Caco-2 (cell line): Measurements from ENCODE around the gene SPSB4. TPM values are rescaled to one million over a fixed set of nuclear protein-coding genes. Genes with fewer than 3 reads are reported as not detected.

Experiments used
- BruUV-seq: library from RNA; stranded (reverse); fragments of 400-500 nt; replicated peaks from 2 replicates; lab custom pipeline; 2021; lab: Mats Ljungman, UMichigan
- CTCF ChIA-PET: fragments of 300-600 bp; sonication (Branson Sonifier 250); formaldehyde crosslinking; loops from one replicate; lab custom pipeline; 2022; ENCODE audit warnings: antibody characterized with exemption; lab: Charles Lee
- POLR2A ChIA-PET: fragments of 300-600 bp; sonication (Branson Sonifier 250); formaldehyde crosslinking; loops from one replicate; lab custom pipeline; 2022; ENCODE audit warnings: antibody characterized with exemption; lab: Charles Lee
- DNase-seq, 2 experiments: peaks; one replicate each; pipeline versions ENCODE4 v3.0.0 to v3.0.0-alpha.2; 2020 to 2022
- H3K27me3 ChIP-seq: replicated peaks from 2 replicates; pipeline ENCODE4 v1.6.0; 2011; ENCODE audit warnings: low read length; ENCODE audit not compliant: control insufficient read depth, insufficient read depth
- H3K36me3 ChIP-seq: 2 replicates; pipeline ENCODE4 v1.5.1; 2011; ENCODE audit warnings: low read length; ENCODE audit not compliant: control insufficient read depth, insufficient read depth
- H3K4me1 ChIP-seq: fragments of 250-450 bp; sonication (Bioruptor Pico); 2 replicates; pipeline ENCODE4 v1.5.1; 2020; ENCODE audit warnings: mild to moderate bottlenecking
- H3K4me3 ChIP-seq: 2 replicates; pipeline ENCODE4 v1.5.1; 2011; ENCODE audit warnings: low read depth, mild to moderate bottlenecking, control low read depth, low read length
- H3K9me3 ChIP-seq: fragments of 250-450 bp; sonication (Bioruptor Pico); 2 replicates; pipeline ENCODE4 v1.5.1; 2020; ENCODE audit warnings: mild to moderate bottlenecking, moderate library complexity
- H3K27ac Mint-ChIP-seq: one replicate; pipeline ENCODE4 v1.8.0; 2022; ENCODE audit warnings: mixed read lengths; ENCODE audit not compliant: unreplicated experiment
- H3K27me3 Mint-ChIP-seq: one replicate; pipeline ENCODE4 v1.8.0; 2022; ENCODE audit warnings: mixed read lengths; ENCODE audit not compliant: insufficient read depth, unreplicated experiment
- H3K36me3 Mint-ChIP-seq: one replicate; pipeline ENCODE4 v1.8.0; 2022; ENCODE audit warnings: mild to moderate bottlenecking, mixed read lengths; ENCODE audit not compliant: insufficient read depth, unreplicated experiment
- H3K4me1 Mint-ChIP-seq: one replicate; pipeline ENCODE4 v1.8.0; 2022; ENCODE audit warnings: low read depth, mixed read lengths; ENCODE audit not compliant: unreplicated experiment
- H3K4me3 Mint-ChIP-seq: one replicate; pipeline ENCODE4 v1.8.0; 2022; ENCODE audit warnings: mild to moderate bottlenecking, moderate library complexity, mixed read lengths; ENCODE audit not compliant: unreplicated experiment
- H3K9me3 Mint-ChIP-seq: one replicate; pipeline ENCODE4 v1.8.0; 2022; ENCODE audit warnings: mixed read lengths; ENCODE audit not compliant: unreplicated experiment
- intact Hi-C: fragments of 100-400 bp; cut with micrococcal nuclease; formaldehyde crosslinking; loops from one replicate; pipeline ENCODE4 v1.10.0; 2022; ENCODE audit not compliant: unreplicated experiment
- total RNA-seq: library from RNA; stranded (reverse); gene quantifications from 2 replicates; pipeline ENCODE4 v1.2.3, GENCODE V29; 2022
- TF ChIP-seq, protein P1 (sequence below), 2 experiments: fragments of 200-600 bp in 1 of 2; IDR thresholded peaks; 1 replicate in 1 of 2; 2 replicates in 1 of 2; pipeline versions ENCODE4 v1.5.1 to v1.8.0; 2011 to 2022; ENCODE audit warnings: antibody characterized with exemption in 1 of 2, control low read depth in 1 of 2, inconsistent platforms in 1 of 2, low read depth in 1 of 2, low read length in 1 of 2, mild to moderate bottlenecking in 1 of 2, moderate library complexity in 1 of 2; ENCODE audit not compliant: insufficient read depth in 1 of 2, severe bottlenecking in 1 of 2, unreplicated experiment in 1 of 2

SPSB4 gene
- total RNA-seq, 1 experiment from 2014 or later, result not detected

DNA sequence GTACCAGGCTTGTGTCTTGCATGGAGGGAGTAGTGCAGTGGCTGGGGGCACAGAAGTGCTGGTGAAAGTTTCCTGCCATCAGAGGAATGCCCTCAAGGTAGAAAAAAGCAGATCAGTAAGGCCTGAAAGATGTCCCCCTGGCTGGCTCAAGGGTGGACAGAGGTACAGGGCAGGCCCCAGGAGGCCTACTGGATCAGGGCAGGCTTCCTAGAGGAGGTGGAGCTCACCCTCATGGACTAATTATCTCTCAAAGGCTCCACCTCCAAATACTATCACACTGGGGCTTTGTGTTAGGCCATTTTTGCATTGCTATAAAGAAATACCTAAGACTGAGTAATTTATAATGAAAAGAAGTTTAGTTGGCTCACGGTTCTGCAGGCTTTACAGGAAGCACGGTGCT, 7.8 kb downstream of the SPSB4 start:
- Histone ChIP-seq H3K27me3 (no peaks in the 10 kb centered on the region), H3K4me3 (no peak overlapping the region), H3K9me3 (no peaks in the 10 kb centered on the region), H3K4me1 (no peaks in the 10 kb centered on the region), H3K36me3 (no peaks in the 10 kb centered on the region)
- POLR2A ChIA-PET, result no interaction called here
- Mint-ChIP-seq H3K27ac (no peak overlapping the region), H3K4me1 (no peaks in the 10 kb centered on the region), H3K9me3 (no peaks in the 10 kb centered on the region), H3K36me3 (no peaks in the 10 kb centered on the region), H3K27me3 (peaks cover 4% of the 10 kb centered on the region), H3K4me3 (no peak overlapping the region)
- BruUV-seq, result no TSS peak
- DNase-seq, result no peak
- intact Hi-C loops, result no loop called here
- TF ChIP-seq, protein P1, sequence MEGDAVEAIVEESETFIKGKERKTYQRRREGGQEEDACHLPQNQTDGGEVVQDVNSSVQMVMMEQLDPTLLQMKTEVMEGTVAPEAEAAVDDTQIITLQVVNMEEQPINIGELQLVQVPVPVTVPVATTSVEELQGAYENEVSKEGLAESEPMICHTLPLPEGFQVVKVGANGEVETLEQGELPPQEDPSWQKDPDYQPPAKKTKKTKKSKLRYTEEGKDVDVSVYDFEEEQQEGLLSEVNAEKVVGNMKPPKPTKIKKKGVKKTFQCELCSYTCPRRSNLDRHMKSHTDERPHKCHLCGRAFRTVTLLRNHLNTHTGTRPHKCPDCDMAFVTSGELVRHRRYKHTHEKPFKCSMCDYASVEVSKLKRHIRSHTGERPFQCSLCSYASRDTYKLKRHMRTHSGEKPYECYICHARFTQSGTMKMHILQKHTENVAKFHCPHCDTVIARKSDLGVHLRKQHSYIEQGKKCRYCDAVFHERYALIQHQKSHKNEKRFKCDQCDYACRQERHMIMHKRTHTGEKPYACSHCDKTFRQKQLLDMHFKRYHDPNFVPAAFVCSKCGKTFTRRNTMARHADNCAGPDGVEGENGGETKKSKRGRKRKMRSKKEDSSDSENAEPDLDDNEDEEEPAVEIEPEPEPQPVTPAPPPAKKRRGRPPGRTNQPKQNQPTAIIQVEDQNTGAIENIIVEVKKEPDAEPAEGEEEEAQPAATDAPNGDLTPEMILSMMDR (IDR thresholded peaks at IDR 0.05; ENCODE audit: insufficient read depth in 1 of 2, low read depth in 1 of 2, low read length in 1 of 2, severe bottlenecking in 1 of 2, unreplicated experiment in 1 of 2), result no peak
- CTCF ChIA-PET, result interaction anchor here (0.7 kb wide), 1 partner anchor 1788 kb away, joined by 3 read pairs; no protein-coding TSS in a partner anchor

DNA sequence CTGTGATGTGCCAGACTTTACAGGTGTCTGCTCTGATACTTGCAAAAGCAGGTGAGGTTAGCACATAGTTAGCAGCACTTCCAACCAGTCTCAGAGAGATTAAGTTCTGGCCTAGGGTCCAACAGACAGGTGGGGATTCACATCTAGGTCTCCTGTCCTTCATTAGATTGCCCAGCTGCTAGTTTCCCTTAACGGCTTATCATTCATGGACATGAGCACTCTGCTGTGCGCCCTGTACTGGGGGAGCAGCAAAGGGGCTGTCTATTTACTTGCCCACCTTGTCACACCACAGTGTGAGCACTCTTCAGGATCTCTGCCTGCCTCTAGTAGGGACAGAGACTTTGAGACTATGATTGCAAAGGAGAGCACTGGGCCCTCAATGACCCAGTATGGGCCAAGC, 8.7 kb downstream of the SPSB4 start:
- H3K4me3 ChIP-seq, result no peak overlapping the region
- TF ChIP-seq, protein P1 (IDR thresholded peaks at IDR 0.05; ENCODE audit: insufficient read depth in 1 of 2, low read depth in 1 of 2, low read length in 1 of 2, severe bottlenecking in 1 of 2, unreplicated experiment in 1 of 2), result no peak
- H3K27me3 Mint-ChIP-seq, result peaks cover 4% of the 10 kb centered on the region
- no peaks in the 10 kb centered on the region for H3K36me3 Mint-ChIP-seq
- intact Hi-C loops, result loop anchor here (5.0 kb wide), 1 partner anchor 47 kb away; no protein-coding TSS in a partner anchor
- no peak overlapping the region for H3K4me3 Mint-ChIP-seq
- H3K9me3 Mint-ChIP-seq, result no peaks in the 10 kb centered on the region
- POLR2A ChIA-PET, result no interaction called here
- no peak for DNase-seq
- no peaks in the 10 kb centered on the region for H3K36me3 ChIP-seq
- no peak overlapping the region for H3K27ac Mint-ChIP-seq
- no peaks in the 10 kb centered on the region for H3K4me1 Mint-ChIP-seq
- no peaks in the 10 kb centered on the region for H3K27me3 ChIP-seq
- CTCF ChIA-PET, result no interaction called here
- no peaks in the 10 kb centered on the region for H3K9me3 ChIP-seq
- BruUV-seq, result no TSS peak
- no peaks in the 10 kb centered on the region for H3K4me1 ChIP-seq

DNA sequence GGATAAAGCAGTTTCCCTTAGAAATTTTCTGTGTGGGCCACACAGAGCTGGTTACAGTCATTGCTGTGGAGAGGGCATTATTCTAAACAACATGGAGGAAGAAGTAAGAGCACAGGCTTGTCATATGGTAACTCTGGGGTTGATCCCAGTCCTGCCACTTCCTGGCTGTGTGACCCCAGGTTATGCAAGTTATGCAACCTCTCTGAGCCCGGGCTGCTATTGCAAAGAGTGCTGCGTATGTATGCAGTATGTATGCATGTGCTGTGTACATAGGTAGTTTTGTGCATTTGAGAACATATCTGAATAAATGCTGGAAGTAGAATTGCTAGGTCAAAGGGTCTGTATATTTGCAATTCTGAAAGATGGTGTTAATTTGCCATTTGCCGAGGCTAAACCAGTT, 9.2 kb downstream of the SPSB4 start:
- no peak overlapping the region for H3K4me3 ChIP-seq
- no peak for DNase-seq
- TF ChIP-seq, protein P1 (IDR thresholded peaks at IDR 0.05; ENCODE audit: insufficient read depth in 1 of 2, low read depth in 1 of 2, low read length in 1 of 2, severe bottlenecking in 1 of 2, unreplicated experiment in 1 of 2), result no peak
- no peaks in the 10 kb centered on the region for H3K27me3 Mint-ChIP-seq
- no peaks in the 10 kb centered on the region for H3K9me3 ChIP-seq
- H3K4me3 Mint-ChIP-seq, result no peak overlapping the region
- H3K4me1 Mint-ChIP-seq, result no peaks in the 10 kb centered on the region
- no peaks in the 10 kb centered on the region for H3K4me1 ChIP-seq
- ChIA-PET CTCF (no interaction called here), POLR2A (no interaction called here)
- intact Hi-C loops, result loop anchor here (5.0 kb wide), 1 partner anchor 47 kb away; no protein-coding TSS in a partner anchor
- H3K36me3 Mint-ChIP-seq, result no peaks in the 10 kb centered on the region
- no TSS peak for BruUV-seq
- H3K27me3 ChIP-seq, result no peaks in the 10 kb centered on the region
- no peaks in the 10 kb centered on the region for H3K9me3 Mint-ChIP-seq
- H3K36me3 ChIP-seq, result no peaks in the 10 kb centered on the region
- H3K27ac Mint-ChIP-seq, result no peak overlapping the region
